ENCODE results near the gene NCBP3.

The NCBP3 gene

DNA sequence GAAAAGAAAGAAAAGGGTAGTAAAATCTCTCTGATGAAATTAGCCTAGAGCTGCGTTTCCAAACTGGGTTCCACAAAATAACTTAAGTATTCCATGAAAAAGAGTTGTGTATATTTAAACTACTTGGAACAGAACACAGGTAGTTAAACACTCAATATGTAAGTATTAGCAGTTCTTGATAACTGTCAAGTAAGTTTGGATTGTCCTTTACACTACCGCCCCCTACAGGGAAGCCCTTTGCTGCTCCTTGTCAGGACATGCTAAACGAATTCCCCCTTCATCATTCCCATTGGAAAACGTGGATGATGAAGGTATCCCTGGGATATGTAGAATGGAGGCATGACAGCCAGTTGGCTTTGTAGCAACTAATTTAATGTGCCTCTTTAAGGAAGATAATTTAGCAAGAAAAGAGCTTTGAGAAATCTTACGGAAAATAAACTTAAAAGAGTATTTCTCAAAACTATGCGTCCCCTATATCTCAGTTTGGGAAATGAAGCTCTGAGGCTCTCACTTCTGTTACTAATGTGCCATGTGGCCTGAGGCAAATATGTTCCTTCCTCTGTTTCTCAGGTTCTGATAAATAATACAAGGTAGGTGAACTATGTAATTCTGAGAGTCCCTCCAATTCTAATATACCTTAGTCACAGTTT, 18.8 kb downstream of the NCBP3 start:
- Histone ChIP-seq H3K27me3 (ENCODE audit: insufficient read depth, low read length) (no peaks in the 10 kb centered on the region), H3K9me3 (ENCODE audit: insufficient read depth, low read depth, low read length) (no peaks in the 10 kb centered on the region), H3K4me1 (ENCODE audit: insufficient read depth, low read length) (no peaks in the 10 kb centered on the region), H3K36me3 (ENCODE audit: insufficient read depth, low read length) (peaks cover 75% of the 10 kb centered on the region), H3K27ac (ENCODE audit: low read depth, low read length) (no peak overlapping the region), H3K4me3 (ENCODE audit: low read length) (no peak overlapping the region), H3K9ac (ENCODE audit: low read depth, low read length) (no peak overlapping the region)
- 59% methylated on average over 5 of the region's 6 CpGs for whole genome bisulfite sequencing

DNA sequence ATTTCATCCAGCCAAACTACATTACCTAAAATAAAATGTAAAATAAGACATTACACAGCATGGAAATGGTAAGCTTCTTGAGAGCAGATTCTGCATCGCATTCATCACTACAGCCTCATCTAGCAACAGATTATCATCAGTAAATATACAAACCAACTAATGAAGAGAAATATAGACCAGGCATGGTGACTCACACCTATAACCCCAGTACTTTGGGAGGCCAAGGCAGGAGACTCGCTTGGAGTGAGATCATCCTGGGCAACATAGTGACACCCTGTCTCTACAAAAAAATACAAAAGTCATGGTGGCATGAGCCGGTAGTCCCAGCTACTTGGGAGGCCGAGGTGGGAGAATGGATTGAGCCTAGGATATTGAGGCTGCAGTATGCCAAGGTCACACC, 19.9 kb downstream of the NCBP3 start:
- Histone ChIP-seq H3K9ac (ENCODE audit: low read depth, low read length) (no peak overlapping the region), H3K36me3 (ENCODE audit: insufficient read depth, low read length) (peaks cover 85% of the 10 kb centered on the region), H3K4me1 (ENCODE audit: insufficient read depth, low read length) (no peaks in the 10 kb centered on the region), H3K9me3 (ENCODE audit: insufficient read depth, low read depth, low read length) (no peaks in the 10 kb centered on the region), H3K4me3 (ENCODE audit: low read length) (no peak overlapping the region), H3K27me3 (ENCODE audit: insufficient read depth, low read length) (no peaks in the 10 kb centered on the region), H3K27ac (ENCODE audit: low read depth, low read length) (no peak overlapping the region)
- WGBS = 93% methylated on average over 4 of the region's 4 CpGs

DNA sequence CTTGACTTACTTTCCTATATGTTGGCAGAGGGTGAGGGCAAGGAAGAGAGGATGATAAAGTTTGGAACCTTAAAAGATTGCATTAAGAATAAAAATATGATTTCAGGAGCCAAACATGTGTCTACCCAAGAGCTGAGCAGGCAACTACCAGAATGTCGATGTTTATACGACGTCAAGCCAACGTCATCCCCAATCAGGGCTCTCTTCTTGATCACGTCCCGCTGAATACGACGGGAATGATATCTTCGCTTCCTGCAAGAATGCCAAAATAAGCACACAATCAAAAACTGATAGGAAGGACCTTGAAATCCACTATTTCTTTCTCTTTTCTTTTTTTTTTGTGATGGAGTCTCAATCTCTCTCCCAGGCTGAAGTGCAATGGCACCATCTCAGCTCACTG, 24.9 kb downstream of the NCBP3 start:
- no peak overlapping the region for H3K4me3 ChIP-seq (ENCODE audit: low read length)
- H3K27ac ChIP-seq (ENCODE audit: low read depth, low read length) = no peak overlapping the region
- no peaks in the 10 kb centered on the region for H3K4me1 ChIP-seq (ENCODE audit: insufficient read depth, low read length)
- 97% methylated on average over 9 of the region's 9 CpGs for WGBS
- H3K36me3 ChIP-seq (ENCODE audit: insufficient read depth, low read length) = peaks cover 95% of the 10 kb centered on the region
- H3K9ac ChIP-seq (ENCODE audit: low read depth, low read length) = no peak overlapping the region
- no peaks in the 10 kb centered on the region for H3K27me3 ChIP-seq (ENCODE audit: insufficient read depth, low read length)
- H3K9me3 ChIP-seq (ENCODE audit: insufficient read depth, low read depth, low read length) = no peaks in the 10 kb centered on the region

DNA sequence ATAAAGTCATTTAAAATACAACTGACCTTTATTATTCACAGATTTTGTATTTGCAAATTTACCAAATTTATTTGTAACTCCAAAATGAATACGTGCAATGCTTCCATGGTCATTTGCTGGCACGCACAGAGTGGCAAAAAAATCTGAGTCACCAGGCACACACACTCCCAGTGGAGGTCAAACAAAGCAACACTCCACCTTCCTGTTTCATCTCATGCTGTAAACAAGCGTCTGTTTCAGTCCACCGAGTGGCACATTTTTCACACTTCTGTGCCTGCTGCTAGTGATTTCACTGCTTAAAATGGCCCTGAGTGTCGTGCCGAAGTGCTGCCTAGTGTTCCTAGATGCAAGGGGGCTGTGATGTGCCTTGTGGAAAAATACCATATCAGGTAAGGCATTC, 27.3 kb downstream of the NCBP3 start:
- no peaks in the 10 kb centered on the region for H3K9me3 ChIP-seq (ENCODE audit: insufficient read depth, low read depth, low read length)
- H3K9ac ChIP-seq (ENCODE audit: low read depth, low read length) = no peak overlapping the region
- H3K36me3 ChIP-seq (ENCODE audit: insufficient read depth, low read length) = peaks cover 95% of the 10 kb centered on the region
- H3K27ac ChIP-seq (ENCODE audit: low read depth, low read length) = no peak overlapping the region
- H3K27me3 ChIP-seq (ENCODE audit: insufficient read depth, low read length) = no peaks in the 10 kb centered on the region
- no peaks in the 10 kb centered on the region for H3K4me1 ChIP-seq (ENCODE audit: insufficient read depth, low read length)
- H3K4me3 ChIP-seq (ENCODE audit: low read length) = no peak overlapping the region
- WGBS = 96% methylated on average over 6 of the region's 6 CpGs

DNA sequence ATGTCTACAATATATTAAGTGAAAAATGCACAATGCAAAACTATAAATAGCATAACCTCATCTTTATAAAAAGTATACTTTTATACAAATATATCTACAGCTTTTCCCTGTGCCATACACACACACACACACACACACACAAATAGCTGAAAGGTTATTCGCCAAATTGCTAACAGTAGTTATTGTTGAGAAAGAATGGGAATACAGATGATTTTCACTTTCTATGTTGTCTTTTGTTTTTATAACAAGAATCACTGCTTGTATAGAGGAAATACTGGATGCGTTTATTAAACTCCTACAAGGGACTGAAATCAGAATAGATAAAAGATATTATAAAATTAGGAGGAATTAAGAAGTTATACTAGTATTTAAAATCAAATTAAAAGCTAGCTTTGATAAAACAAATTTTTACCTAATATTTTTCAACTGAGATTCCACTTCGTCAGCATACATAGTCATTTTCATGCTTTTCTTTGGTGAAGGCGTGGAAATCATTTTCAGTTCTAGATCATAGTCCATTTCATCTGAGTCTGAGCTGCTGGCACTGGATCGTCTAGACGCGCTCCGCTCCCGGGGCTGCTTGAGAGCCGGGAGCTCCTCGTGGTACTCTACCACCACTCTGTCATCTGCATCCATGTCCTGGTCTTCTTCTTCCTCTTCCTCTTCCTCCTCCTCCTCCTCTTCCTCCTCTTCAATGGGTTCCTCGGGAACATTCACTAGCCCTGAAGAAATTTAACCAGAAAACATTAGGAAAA, 28.0 kb downstream of the NCBP3 start:
- H3K9ac ChIP-seq (ENCODE audit: low read depth, low read length) = no peak overlapping the region
- no peak overlapping the region for H3K4me3 ChIP-seq (ENCODE audit: low read length)
- H3K9me3 ChIP-seq (ENCODE audit: insufficient read depth, low read depth, low read length) = no peaks in the 10 kb centered on the region
- no peaks in the 10 kb centered on the region for H3K27me3 ChIP-seq (ENCODE audit: insufficient read depth, low read length)
- peaks cover 96% of the 10 kb centered on the region for H3K36me3 ChIP-seq (ENCODE audit: insufficient read depth, low read length)
- 95% methylated on average over 11 of the region's 12 CpGs for WGBS
- H3K4me1 ChIP-seq (ENCODE audit: insufficient read depth, low read length) = no peaks in the 10 kb centered on the region
- no peak overlapping the region for H3K27ac ChIP-seq (ENCODE audit: low read depth, low read length)

DNA sequence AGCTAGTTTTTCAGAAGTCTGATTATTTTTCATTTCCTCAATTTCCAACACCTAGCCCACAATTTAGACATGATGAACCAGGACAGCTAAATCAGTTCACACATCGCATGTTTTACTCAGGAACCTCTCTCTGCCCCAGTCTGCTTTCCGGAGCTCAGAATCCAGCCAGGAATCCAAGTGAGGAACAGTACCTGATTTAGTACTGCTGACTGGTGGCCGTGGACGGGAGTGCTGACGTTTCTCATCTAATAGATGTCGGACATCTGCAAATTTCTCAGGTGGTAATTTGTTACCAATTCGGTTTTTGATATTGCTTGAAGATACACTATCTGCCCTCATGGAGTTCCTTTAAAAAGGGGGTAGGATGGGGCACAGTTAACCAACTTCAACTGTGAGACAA, 30.1 kb downstream of the NCBP3 start:
- no peaks in the 10 kb centered on the region for H3K4me1 ChIP-seq (ENCODE audit: insufficient read depth, low read length)
- H3K36me3 ChIP-seq (ENCODE audit: insufficient read depth, low read length) = peaks cover 97% of the 10 kb centered on the region
- WGBS = 92% methylated on average over 7 of the region's 7 CpGs

DNA sequence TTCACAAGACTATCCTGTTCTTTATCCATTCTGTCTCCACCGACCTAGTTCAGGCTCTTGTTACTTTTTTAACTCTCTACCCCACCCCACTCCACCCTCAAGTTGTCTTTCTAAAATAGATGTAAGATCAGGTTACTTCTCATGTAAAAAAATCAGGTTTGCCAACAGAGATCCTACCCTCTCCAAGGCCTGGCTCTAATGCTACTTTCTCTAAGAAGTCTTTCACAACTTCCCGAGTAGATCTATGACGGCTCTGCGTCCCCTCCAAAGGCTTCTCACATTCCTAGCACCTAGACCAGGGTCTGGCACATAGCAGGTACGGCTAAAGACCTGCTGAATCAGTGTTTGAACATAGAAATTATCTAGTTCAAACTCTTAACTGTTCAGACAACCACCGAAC, 30.9 kb downstream of the NCBP3 start:
- Histone ChIP-seq H3K9me3 (ENCODE audit: insufficient read depth, low read depth, low read length) (no peaks in the 10 kb centered on the region), H3K27me3 (ENCODE audit: insufficient read depth, low read length) (no peaks in the 10 kb centered on the region), H3K27ac (ENCODE audit: low read depth, low read length) (no peak overlapping the region), H3K4me3 (ENCODE audit: low read length) (no peak overlapping the region), H3K9ac (ENCODE audit: low read depth, low read length) (no peak overlapping the region), H3K36me3 (ENCODE audit: insufficient read depth, low read length) (peaks cover 97% of the 10 kb centered on the region), H3K4me1 (ENCODE audit: insufficient read depth, low read length) (no peaks in the 10 kb centered on the region)
- WGBS = 90% methylated on average over 5 of the region's 6 CpGs

More for the DNA sequence above, 30.1 kb downstream of the NCBP3 start:
- H3K4me3 ChIP-seq (ENCODE audit: low read length) = no peak overlapping the region
- no peak overlapping the region for H3K27ac ChIP-seq (ENCODE audit: low read depth, low read length)
- no peak overlapping the region for H3K9ac ChIP-seq (ENCODE audit: low read depth, low read length)
- no peaks in the 10 kb centered on the region for H3K27me3 ChIP-seq (ENCODE audit: insufficient read depth, low read length)
- no peaks in the 10 kb centered on the region for H3K9me3 ChIP-seq (ENCODE audit: insufficient read depth, low read depth, low read length)

DNA sequence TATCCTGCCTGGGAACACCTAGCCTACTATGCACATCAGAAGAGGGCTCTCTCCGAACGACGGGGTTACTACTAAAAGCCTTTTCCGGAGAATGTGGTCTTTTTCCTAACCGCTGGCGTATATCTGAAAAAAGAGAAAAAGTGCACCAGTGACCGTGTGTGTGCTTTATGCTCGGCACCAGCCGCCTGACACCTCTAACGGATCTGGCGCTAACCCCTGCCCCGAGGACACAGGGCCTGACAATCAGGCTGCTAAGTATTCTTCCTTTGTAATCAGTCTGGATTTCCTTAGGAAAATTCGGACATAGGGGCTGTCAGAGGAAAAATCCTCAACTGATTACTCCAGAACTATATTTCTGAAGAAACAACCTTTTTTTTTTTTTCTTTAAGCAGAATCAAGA, 31.7 kb downstream of the NCBP3 start:
- Histone ChIP-seq H3K36me3 (ENCODE audit: insufficient read depth, low read length) (peaks cover 96% of the 10 kb centered on the region), H3K9me3 (ENCODE audit: insufficient read depth, low read depth, low read length) (no peaks in the 10 kb centered on the region), H3K9ac (ENCODE audit: low read depth, low read length) (no peak overlapping the region), H3K4me3 (ENCODE audit: low read length) (no peak overlapping the region), H3K27me3 (ENCODE audit: insufficient read depth, low read length) (no peaks in the 10 kb centered on the region), H3K4me1 (ENCODE audit: insufficient read depth, low read length) (no peaks in the 10 kb centered on the region), H3K27ac (ENCODE audit: low read depth, low read length) (no peak overlapping the region)
- WGBS = 96% methylated on average over 13 of the region's 13 CpGs

DNA sequence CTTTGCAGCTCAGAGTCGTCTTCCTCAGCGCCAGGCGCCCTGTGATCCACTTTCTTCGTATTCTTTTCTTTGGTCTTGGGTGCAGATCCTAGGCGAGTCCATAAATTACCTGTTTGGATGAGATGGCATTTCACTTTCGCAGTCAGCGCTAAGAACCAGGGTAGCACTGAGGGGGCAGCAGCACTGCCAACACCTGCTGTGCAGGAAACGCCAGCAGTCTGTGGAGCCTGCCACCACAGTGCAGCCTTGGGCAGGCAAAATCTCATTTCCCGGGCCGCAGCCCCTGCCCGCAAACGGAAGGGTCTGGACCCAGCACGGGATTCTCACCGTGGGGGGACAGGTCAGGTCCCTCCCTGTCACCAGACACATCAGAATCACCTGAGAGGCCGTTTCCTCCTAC, 32.9 kb downstream of the NCBP3 start:
- Histone ChIP-seq H3K27me3 (ENCODE audit: insufficient read depth, low read length) (no peaks in the 10 kb centered on the region), H3K27ac (ENCODE audit: low read depth, low read length) (no peak overlapping the region), H3K36me3 (ENCODE audit: insufficient read depth, low read length) (peaks cover 96% of the 10 kb centered on the region), H3K9ac (ENCODE audit: low read depth, low read length) (no peak overlapping the region), H3K4me3 (ENCODE audit: low read length) (no peak overlapping the region), H3K4me1 (ENCODE audit: insufficient read depth, low read length) (no peaks in the 10 kb centered on the region), H3K9me3 (ENCODE audit: insufficient read depth, low read depth, low read length) (no peaks in the 10 kb centered on the region)
- 93% methylated on average over 15 of the region's 15 CpGs for WGBS

DNA sequence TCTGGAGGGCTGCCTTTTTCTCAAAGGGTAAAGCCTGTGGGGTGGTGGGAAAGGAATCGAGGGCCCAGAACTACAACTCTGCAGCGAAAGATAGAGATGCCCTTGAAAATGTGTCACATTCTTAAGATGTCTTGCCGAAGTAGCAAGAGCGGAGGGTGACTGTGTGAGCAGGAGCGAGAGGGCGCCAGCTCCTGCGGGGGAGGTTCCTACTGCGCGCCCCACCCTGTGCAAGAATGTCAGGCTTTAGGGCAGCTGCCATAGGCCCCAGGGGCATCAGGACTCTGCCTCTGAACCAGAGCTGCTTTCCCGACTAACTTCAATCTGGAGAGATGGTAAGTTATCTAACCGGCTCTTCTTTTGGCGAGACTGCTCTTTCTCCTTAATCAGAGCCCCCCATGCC, 33.3 kb downstream of the NCBP3 start:
- WGBS = 96% methylated on average over 12 of the region's 12 CpGs
- H3K9ac ChIP-seq (ENCODE audit: low read depth, low read length) = no peak overlapping the region
- no peak overlapping the region for H3K4me3 ChIP-seq (ENCODE audit: low read length)
- no peaks in the 10 kb centered on the region for H3K27me3 ChIP-seq (ENCODE audit: insufficient read depth, low read length)
- H3K4me1 ChIP-seq (ENCODE audit: insufficient read depth, low read length) = no peaks in the 10 kb centered on the region
- H3K9me3 ChIP-seq (ENCODE audit: insufficient read depth, low read depth, low read length) = no peaks in the 10 kb centered on the region
- H3K36me3 ChIP-seq (ENCODE audit: insufficient read depth, low read length) = peaks cover 96% of the 10 kb centered on the region
- H3K27ac ChIP-seq (ENCODE audit: low read depth, low read length) = no peak overlapping the region

DNA sequence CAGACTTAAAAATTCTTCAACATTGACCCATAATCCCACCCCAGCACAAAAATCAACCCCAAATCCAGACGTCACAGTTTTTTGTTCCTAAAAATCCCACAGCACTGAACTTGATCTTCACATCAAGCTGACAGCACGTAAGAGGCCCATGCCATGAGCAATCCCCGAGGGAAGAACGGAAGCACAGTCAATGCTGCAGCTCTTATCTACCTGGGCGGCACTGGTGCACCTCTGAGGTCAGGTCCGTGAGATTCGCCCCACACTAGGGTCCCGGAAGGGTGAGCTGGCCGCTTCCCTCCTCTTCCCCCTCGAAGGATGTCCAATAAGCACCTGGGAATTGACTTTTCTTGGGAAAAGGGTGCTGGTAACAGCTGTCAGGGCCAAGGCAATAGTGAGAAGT, 33.8 kb downstream of the NCBP3 start:
- H3K9ac ChIP-seq (ENCODE audit: low read depth, low read length) = no peak overlapping the region
- WGBS = 92% methylated on average over 10 of the region's 10 CpGs
- peaks cover 97% of the 10 kb centered on the region for H3K36me3 ChIP-seq (ENCODE audit: insufficient read depth, low read length)
- no peaks in the 10 kb centered on the region for H3K4me1 ChIP-seq (ENCODE audit: insufficient read depth, low read length)
- H3K4me3 ChIP-seq (ENCODE audit: low read length) = no peak overlapping the region
- no peaks in the 10 kb centered on the region for H3K27me3 ChIP-seq (ENCODE audit: insufficient read depth, low read length)
- H3K27ac ChIP-seq (ENCODE audit: low read depth, low read length) = no peak overlapping the region
- H3K9me3 ChIP-seq (ENCODE audit: insufficient read depth, low read depth, low read length) = no peaks in the 10 kb centered on the region

All from HUES64 (cell line).